Ovary (tissue), 9 donors: ENCODE data around the gene FEV. TPM values are rescaled to one million over a fixed set of nuclear protein-coding genes. Genes with fewer than 3 reads are reported as not detected.

Experiments used
- DNase-seq, 5 donors: peaks; one replicate each; pipeline ENCODE4 v3.0.0-alpha.2; 2019 to 2020
- H3K27ac ChIP-seq, 2 donors: fragments of 200-600 bp; one replicate each; pipeline versions ENCODE4 v1.5.1 to v1.8.0; 2019 to 2022
- H3K27me3 ChIP-seq: fragments of 200-600 bp; one replicate; pipeline ENCODE4 v1.8.0; 2022
- H3K36me3 ChIP-seq: fragments of 200-600 bp; sonication (generic); one replicate; pipeline ENCODE4 v1.5.1; 2019
- H3K4me1 ChIP-seq: one replicate; pipeline ENCODE4 v1.8.1; 2013; ENCODE audit warnings: mild to moderate bottlenecking, moderate library complexity; ENCODE audit not compliant: insufficient read depth
- H3K4me3 ChIP-seq: fragments of 200-600 bp; sonication (generic); one replicate; pipeline ENCODE4 v1.5.1; 2017
- H3K9me3 ChIP-seq, 2 donors: fragments of 200-600 bp in 1 of 2; sonication (generic) in 1 of 2; one replicate each; pipeline versions ENCODE4 v1.5.1 to v1.8.1; 2013 to 2019; ENCODE audit warnings: mild to moderate bottlenecking in 1 of 2, moderate library complexity in 1 of 2
- CTCF ChIP-seq, 3 donors: fragments of 450-650 bp in 2 of 3; fragments of 200-600 bp in 1 of 3; IDR thresholded peaks; one replicate each; pipeline versions ENCODE4 v1.5.1 to v1.8.0; 2016 to 2022; ENCODE audit warnings: antibody characterized with exemption in 3 of 3, mild to moderate bottlenecking in 1 of 3
- EP300 ChIP-seq: sonication (generic); formaldehyde crosslinking; IDR thresholded peaks from one replicate; pipeline ENCODE4 v1.6.1; 2017; ENCODE audit warnings: antibody characterized with exemption
- POLR2A ChIP-seq: fragments of 450-650 bp; IDR thresholded peaks from one replicate; pipeline ENCODE4 v1.6.1; 2017; ENCODE audit warnings: antibody characterized with exemption, mild to moderate bottlenecking, moderate library complexity
- WGBS, 3 donors: extraction: QIAGEN DNeasy Blood & Tissue Kit in 1 of 3; methylation state at CpG; one replicate each; pipeline versions ENCODE4 v1.1.5 to v1.1.7; 2013 to 2017; 5-methylcytosine and 5-hydroxymethylcytosine counted together
- intact Hi-C, 4 donors: fragments of 100-400 bp; cut with DNase I; formaldehyde crosslinking; loops; one replicate each; pipeline versions ENCODE4 v1.11.0 to v1.15.1; 2022 to 2023
- polyA plus RNA-seq, 2 donors: library from polyadenylated mRNA; stranded (reverse); fragments of 200-250 nt in 1 of 2; fragments of 350-450 nt in 1 of 2; fragmentation: Illumina TruSeq in 1 of 2; extraction: RNeasy Lipid Tissue Mini Kit (QIAGEN cat#74804) in 1 of 2; gene quantifications; one replicate each; pipeline ENCODE4 v1.2.3, GENCODE V29; 2013 to 2014
- total RNA-seq, 7 donors: library from RNA; depleted of rRNA in 2 of 7; stranded (reverse); fragments of >200 nt in 2 of 7; fragmentation: NEBNext Ultra II Directional in 3 of 7; extraction: Animal tissue kit (Norgen Biotek cat#: 25700) in 3 of 7; gene quantifications; one replicate each; pipeline versions ENCODE4 v1.1.0 to v1.2.4, GENCODE V29; 2016 to 2023
- donor health status: DM: no; HTN: no; CAD: no; lungs with moderate emphysema.
- donor health status: DM: no; HTN: no; CAD: no.
- donor health status: Bipolar disorder and iron deficiency.
- donor health status: DM: yes; HTN: yes; CAD: no.
- donor health status: DM: no; HTN: no; CAD: no.
- donor health status: DM: yes; HTN: yes; CAD: no.

FEV gene
- total and polyA plus RNA-seq, 9 donors = 0.11 to 0.13 TPM; not detected in 7

GRCh38 chr2:218961651-218962570, 23.1 kb downstream of the FEV start:
- Histone ChIP-seq H3K9me3 (peaks cover 0 to 7% of the 10 kb centered on the region in 2 donors), H3K4me3 (no peak overlapping the region), H3K4me1 (no peaks in the 10 kb centered on the region), H3K36me3 (no peaks in the 10 kb centered on the region), H3K27me3 (no peaks in the 10 kb centered on the region), H3K27ac (no peak overlapping the region)
- no peak for DNase-seq
- intact Hi-C loops = no loop called here
- WGBS, 3 donors = 9 to 14% (median 13%) methylated on average over 34 of the region's 34 CpGs
- no peak for TF ChIP-seq CTCF (IDR thresholded peaks at IDR 0.05)
- TF ChIP-seq POLR2A = no peak
- TF ChIP-seq EP300 = no peak

- Histone ChIP-seq H3K36me3 (no peaks in the 10 kb centered on the region), H3K27ac (no peak overlapping the region), H3K9me3 (peaks cover 0 to 7% of the 10 kb centered on the region in 2 donors), H3K27me3 (no peaks in the 10 kb centered on the region), H3K4me1 (no peaks in the 10 kb centered on the region), H3K4me3 (no peak overlapping the region)
- intact Hi-C loops = no loop called here
- no peak for DNase-seq
- 3 to 10% (median 5%) methylated on average over 4 of the region's 4 CpGs for WGBS, 3 donors
- TF ChIP-seq EP300 = no peak
- TF ChIP-seq POLR2A = no peak
- no peak for TF ChIP-seq CTCF (IDR thresholded peaks at IDR 0.05)
Measured at GRCh38 chr2:218961229-218961628, 23.8 kb downstream of the FEV start.

- Histone ChIP-seq H3K4me1 (no peaks in the 10 kb centered on the region), H3K36me3 (no peaks in the 10 kb centered on the region), H3K27me3 (no peaks in the 10 kb centered on the region), H3K27ac (no peak overlapping the region), H3K4me3 (no peak overlapping the region), H3K9me3 (peaks cover 0 to 7% of the 10 kb centered on the region in 2 donors)
- 1 to 3% (median 2%) methylated on average over 65 to 87 of the region's 87 CpGs for WGBS, 3 donors
- TF ChIP-seq POLR2A (no peak), CTCF (IDR thresholded peaks at IDR 0.05) (no peak), EP300 (no peak)
- no peak for DNase-seq
- intact Hi-C loops = no loop called here
Measured at GRCh38 chr2:218960309-218961165, 24.4 kb downstream of the FEV start.

- no peaks in the 10 kb centered on the region for H3K27me3 ChIP-seq
- TF ChIP-seq POLR2A (no peak), EP300 (no peak), CTCF (IDR thresholded peaks at IDR 0.05) (no peak)
- 1 to 3% (median 1%) methylated on average over 41 to 67 of the region's 67 CpGs for WGBS, 3 donors
- peak overlapping the region; percentile 15 for H3K4me3 ChIP-seq
- no peak overlapping the region for H3K27ac ChIP-seq
- H3K4me1 ChIP-seq = no peaks in the 10 kb centered on the region
- no peak for DNase-seq
- peaks cover 0 to 7% of the 10 kb centered on the region in 2 donors for H3K9me3 ChIP-seq
- intact Hi-C loops = no loop called here
- H3K36me3 ChIP-seq = no peaks in the 10 kb centered on the region
Measured at GRCh38 chr2:218959761-218960308, 25.1 kb downstream of the FEV start.
